ENCODE measurements around the gene RAB22A. TPM values are rescaled to one million over a fixed set of nuclear protein-coding genes. Genes with fewer than 3 reads are reported as not detected.

RAB22A gene, protein sequence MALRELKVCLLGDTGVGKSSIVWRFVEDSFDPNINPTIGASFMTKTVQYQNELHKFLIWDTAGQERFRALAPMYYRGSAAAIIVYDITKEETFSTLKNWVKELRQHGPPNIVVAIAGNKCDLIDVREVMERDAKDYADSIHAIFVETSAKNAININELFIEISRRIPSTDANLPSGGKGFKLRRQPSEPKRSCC
- 17.1 and 17.9 TPM in 2 replicates for total RNA-seq
- long read RNA-seq, full-length matches to known transcripts, result 1 of 10 reads
- long read RNA-seq, partial matches to known transcripts, result 0 of 10 reads
- long read RNA-seq, other reads (novel, unspliced or antisense), result 9 of 10 reads

DNA sequence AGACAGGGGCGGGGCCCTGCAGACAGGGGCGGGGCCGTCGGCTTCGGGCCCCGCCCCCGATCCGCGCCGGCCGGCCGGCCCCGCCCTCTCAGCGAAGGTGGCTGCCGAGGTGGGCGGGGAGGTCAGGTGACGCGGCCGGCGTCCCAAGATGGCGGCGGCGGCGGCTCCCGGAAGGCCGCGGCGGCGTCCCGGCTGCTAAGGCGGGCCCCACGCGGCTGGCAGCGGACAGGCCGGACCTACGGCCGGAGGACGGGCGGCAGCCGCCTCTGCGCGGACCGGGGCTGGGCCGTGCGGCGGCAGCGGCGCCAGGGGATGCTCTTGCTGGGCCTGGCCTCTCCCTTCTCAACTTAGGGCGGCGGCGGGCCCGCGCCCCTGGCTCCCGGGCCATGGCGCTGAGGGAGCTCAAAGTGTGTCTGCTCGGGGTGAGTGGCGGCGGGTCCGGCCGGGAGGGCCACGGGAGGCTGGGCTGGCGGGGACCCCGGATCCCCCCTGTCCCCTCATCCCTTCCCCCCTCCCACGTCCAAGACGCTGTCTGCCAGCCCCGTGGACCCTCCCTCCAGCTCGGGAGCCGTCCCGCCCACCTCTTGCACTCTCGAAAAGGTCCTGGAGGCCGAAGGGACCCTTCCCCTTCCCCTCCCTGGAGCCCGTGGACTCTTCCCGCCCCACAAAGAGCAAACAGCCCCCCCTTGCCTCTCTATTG lies at the start of gene RAB22A:
RAB22A (plus strand) TSS at position 125 of the 700 bp plus-strand sequence; CDS start at position 387, 262 bp downstream.
- H3K36me3 Mint-ChIP-seq (ENCODE audit: insufficient read depth), result peaks cover 13% of the 10 kb centered on the region
- peak within 1 kb of the TSS; percentile 95 for H3K27ac Mint-ChIP-seq
- H3K4me1 Mint-ChIP-seq (ENCODE audit: low read depth), result peaks cover 11% of the 10 kb centered on the region
- H3K4me3 Mint-ChIP-seq (ENCODE audit: low read depth), result peak within 1 kb of the TSS; percentile 89
- no peaks in the 10 kb centered on the region for H3K27me3 Mint-ChIP-seq
- TF ChIP-seq, protein P1, sequence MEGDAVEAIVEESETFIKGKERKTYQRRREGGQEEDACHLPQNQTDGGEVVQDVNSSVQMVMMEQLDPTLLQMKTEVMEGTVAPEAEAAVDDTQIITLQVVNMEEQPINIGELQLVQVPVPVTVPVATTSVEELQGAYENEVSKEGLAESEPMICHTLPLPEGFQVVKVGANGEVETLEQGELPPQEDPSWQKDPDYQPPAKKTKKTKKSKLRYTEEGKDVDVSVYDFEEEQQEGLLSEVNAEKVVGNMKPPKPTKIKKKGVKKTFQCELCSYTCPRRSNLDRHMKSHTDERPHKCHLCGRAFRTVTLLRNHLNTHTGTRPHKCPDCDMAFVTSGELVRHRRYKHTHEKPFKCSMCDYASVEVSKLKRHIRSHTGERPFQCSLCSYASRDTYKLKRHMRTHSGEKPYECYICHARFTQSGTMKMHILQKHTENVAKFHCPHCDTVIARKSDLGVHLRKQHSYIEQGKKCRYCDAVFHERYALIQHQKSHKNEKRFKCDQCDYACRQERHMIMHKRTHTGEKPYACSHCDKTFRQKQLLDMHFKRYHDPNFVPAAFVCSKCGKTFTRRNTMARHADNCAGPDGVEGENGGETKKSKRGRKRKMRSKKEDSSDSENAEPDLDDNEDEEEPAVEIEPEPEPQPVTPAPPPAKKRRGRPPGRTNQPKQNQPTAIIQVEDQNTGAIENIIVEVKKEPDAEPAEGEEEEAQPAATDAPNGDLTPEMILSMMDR (IDR thresholded peaks at IDR 0.05; ENCODE audit: unreplicated experiment), result no peak
- H3K9me3 Mint-ChIP-seq (ENCODE audit: low read depth), result no peaks in the 10 kb centered on the region
- peak; percentile 67 for DNase-seq (ENCODE audit: low spot score, unreplicated experiment)

DNA sequence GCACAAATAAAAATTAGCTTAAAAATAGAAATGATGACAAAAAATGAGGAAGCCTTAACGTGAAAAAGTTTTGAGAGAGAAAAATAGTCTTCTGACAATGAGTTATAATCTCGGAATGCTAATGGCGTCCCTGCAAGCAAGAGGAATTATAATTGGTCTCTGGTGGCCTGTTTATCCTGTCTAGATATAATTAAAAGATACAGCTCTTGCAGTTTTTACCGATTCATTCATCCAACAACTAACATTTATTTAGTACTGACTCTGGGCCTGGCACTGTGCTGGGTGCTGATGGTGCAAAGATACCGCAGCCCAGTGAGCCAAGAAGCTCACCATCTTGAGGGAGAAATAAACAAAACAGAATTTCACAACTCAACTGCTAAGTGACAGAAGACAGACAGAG lies 49.5 kb upstream of the RAB22A start:
- Mint-ChIP-seq H3K36me3 (ENCODE audit: insufficient read depth) (peaks cover 2% of the 10 kb centered on the region), H3K27ac (no peak overlapping the region), H3K27me3 (no peaks in the 10 kb centered on the region), H3K9me3 (ENCODE audit: low read depth) (no peaks in the 10 kb centered on the region), H3K4me3 (ENCODE audit: low read depth) (no peak overlapping the region), H3K4me1 (ENCODE audit: low read depth) (no peaks in the 10 kb centered on the region)
- TF ChIP-seq, protein P1 (IDR thresholded peaks at IDR 0.05; ENCODE audit: unreplicated experiment), result no peak
- no peak for DNase-seq (ENCODE audit: low spot score, unreplicated experiment)

DNA sequence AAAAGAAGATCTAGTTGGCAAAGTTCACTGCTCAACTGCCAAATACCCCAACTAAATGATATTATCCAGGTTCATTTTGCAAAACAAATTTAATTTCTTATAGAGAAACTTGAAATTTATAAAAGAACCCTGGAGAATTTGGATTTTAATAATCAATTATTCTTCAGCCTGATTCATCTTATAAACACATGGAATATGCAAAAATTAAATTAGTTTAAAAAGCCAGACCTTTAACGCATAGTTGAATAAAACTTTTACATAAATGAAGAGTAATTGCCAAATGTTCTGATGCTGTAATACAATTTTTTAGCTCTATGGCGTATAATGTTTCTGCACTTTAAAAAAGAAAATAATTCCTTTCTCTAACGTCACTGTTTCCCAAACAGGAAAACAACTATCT lies 47.9 kb upstream of the RAB22A start:
- no peak overlapping the region for H3K4me3 Mint-ChIP-seq (ENCODE audit: low read depth)
- H3K9me3 Mint-ChIP-seq (ENCODE audit: low read depth), result no peaks in the 10 kb centered on the region
- no peaks in the 10 kb centered on the region for H3K27me3 Mint-ChIP-seq
- H3K36me3 Mint-ChIP-seq (ENCODE audit: insufficient read depth), result peaks cover 2% of the 10 kb centered on the region
- TF ChIP-seq, protein P1 (IDR thresholded peaks at IDR 0.05; ENCODE audit: unreplicated experiment), result no peak
- no peaks in the 10 kb centered on the region for H3K4me1 Mint-ChIP-seq (ENCODE audit: low read depth)
- no peak for DNase-seq (ENCODE audit: low spot score, unreplicated experiment)
- no peak overlapping the region for H3K27ac Mint-ChIP-seq

DNA sequence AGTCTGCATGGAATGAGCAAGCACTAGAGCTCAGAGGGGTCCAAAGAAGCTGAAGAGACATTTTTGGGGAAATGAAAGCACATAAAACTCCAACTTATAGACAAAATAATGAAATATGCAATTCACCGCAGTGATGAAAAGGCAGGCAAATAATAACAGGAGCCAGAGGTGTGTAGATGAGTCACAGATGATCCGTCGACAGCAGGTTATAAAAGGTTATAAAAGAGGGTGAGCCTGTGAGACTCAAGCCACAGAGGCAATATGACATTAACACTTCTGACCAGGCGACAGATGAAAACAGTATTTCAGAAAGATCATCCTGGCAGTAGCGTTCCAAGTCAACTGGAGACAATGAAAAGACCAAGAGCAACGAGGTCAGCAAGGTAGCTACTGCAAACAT lies 45.2 kb upstream of the RAB22A start:
- no peaks in the 10 kb centered on the region for H3K4me1 Mint-ChIP-seq (ENCODE audit: low read depth)
- H3K36me3 Mint-ChIP-seq (ENCODE audit: insufficient read depth), result peaks cover 8% of the 10 kb centered on the region
- no peak for DNase-seq (ENCODE audit: low spot score, unreplicated experiment)
- TF ChIP-seq, protein P1 (IDR thresholded peaks at IDR 0.05; ENCODE audit: unreplicated experiment), result no peak
- no peaks in the 10 kb centered on the region for H3K9me3 Mint-ChIP-seq (ENCODE audit: low read depth)
- H3K27me3 Mint-ChIP-seq, result no peaks in the 10 kb centered on the region
- no peak overlapping the region for H3K4me3 Mint-ChIP-seq (ENCODE audit: low read depth)
- no peak overlapping the region for H3K27ac Mint-ChIP-seq

DNA sequence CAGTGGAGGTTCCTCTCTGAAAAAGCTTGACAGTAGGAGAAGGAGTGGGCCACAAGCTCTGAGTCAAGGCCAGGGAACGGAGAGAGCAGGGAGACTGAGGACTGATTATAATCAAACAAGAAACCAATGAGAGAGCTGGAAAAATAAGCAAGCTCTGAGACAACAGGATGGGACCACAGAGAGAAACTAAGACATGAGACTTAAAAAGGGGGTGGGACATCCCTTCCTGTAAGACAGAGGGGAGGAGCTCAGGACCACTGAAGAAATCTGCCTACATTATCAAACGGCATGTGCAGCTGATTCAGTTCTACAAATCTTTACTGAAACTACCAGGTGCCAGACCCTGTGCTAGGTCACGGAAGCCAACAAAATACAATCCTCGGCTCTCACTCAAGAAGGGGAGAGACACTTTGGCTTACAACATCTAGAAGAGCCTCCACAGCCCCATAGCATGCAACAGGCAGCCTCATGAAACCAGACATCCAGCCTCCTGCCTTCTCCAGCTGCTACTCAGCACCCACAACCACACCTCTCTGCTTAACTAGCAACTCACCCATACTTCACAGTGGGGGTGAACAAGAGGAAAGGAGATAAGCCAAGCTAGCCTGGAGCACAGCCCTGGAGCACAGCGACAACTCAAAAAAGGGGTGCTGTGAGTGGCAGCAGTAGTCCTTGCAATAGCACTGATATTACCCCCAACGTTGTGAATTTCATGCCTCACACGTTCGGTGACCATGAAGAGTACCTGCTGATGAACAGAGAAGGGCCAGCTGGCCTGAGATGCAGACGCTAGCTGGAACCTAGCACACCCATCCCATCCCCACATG lies 41.9 kb upstream of the RAB22A start:
- Mint-ChIP-seq H3K27me3 (no peaks in the 10 kb centered on the region), H3K36me3 (ENCODE audit: insufficient read depth) (peaks cover 9% of the 10 kb centered on the region), H3K9me3 (ENCODE audit: low read depth) (no peaks in the 10 kb centered on the region), H3K27ac (no peak overlapping the region), H3K4me3 (ENCODE audit: low read depth) (no peak overlapping the region), H3K4me1 (ENCODE audit: low read depth) (no peaks in the 10 kb centered on the region)
- TF ChIP-seq, protein P1 (IDR thresholded peaks at IDR 0.05; ENCODE audit: unreplicated experiment), result no peak
- no peak for DNase-seq (ENCODE audit: low spot score, unreplicated experiment)
